Esophagus squamous epithelium (tissue), 5 donors: Measurements from ENCODE around the gene ARHGAP25. TPM values are rescaled to one million over a fixed set of nuclear protein-coding genes. Genes with fewer than 3 reads are reported as not detected.
A peak's percentile ranks its signal among the peaks of the same experiment; 100 is the strongest.

Source experiments
- DNase-seq: peaks from one replicate; lab custom pipeline; 2025; lab: John Stamatoyannopoulos, UW
- H3K27ac ChIP-seq, 4 donors: fragments of 200-600 bp; sonication (generic); one replicate each; pipeline ENCODE4 v1.5.1; 2016 to 2019; ENCODE audit warnings: mild to moderate bottlenecking in 1 of 4
- H3K27me3 ChIP-seq, 4 donors: fragments of 200-600 bp; sonication (generic); 1 replicate in 3 of 4; 2 replicates in 1 of 4; pipeline versions ENCODE4 v1.5.1 to v1.6.0; 2017 to 2021; ENCODE audit warnings: antibody characterized with exemption in 1 of 4
- H3K36me3 ChIP-seq, 3 donors: fragments of 200-600 bp; sonication (generic); one replicate each; pipeline ENCODE4 v1.5.1; 2016 to 2019
- H3K4me1 ChIP-seq, 3 donors: fragments of 200-600 bp; sonication (generic); one replicate each; pipeline ENCODE4 v1.5.1; 2017 to 2019
- H3K4me3 ChIP-seq, 4 donors: fragments of 200-600 bp; sonication (generic); 1 replicate in 3 of 4; 2 replicates in 1 of 4; pipeline ENCODE4 v1.5.1; 2016 to 2019; ENCODE audit warnings: mild to moderate bottlenecking in 2 of 4, moderate library complexity in 1 of 4
- H3K9me3 ChIP-seq, 3 donors: fragments of 200-600 bp; sonication (generic); one replicate each; pipeline ENCODE4 v1.5.1; 2016 to 2019
- CTCF ChIP-seq, 6 experiments: fragments of 450-650 bp in 4 of 6; fragments of 200-600 bp in 2 of 6; sonication (generic) in 2 of 6; IDR thresholded peaks; one replicate each; pipeline ENCODE4 v1.5.1; 2016 to 2019; ENCODE audit warnings: antibody characterized with exemption in 6 of 6, mild to moderate bottlenecking in 4 of 6, moderate library complexity in 4 of 6
- POLR2A ChIP-seq, 4 donors: fragments of 450-650 bp; IDR thresholded peaks; one replicate each; pipeline ENCODE4 v1.6.1; 2017; ENCODE audit warnings: antibody characterized with exemption in 4 of 4, mild to moderate bottlenecking in 4 of 4, moderate library complexity in 3 of 4
- WGBS, 2 donors: methylation state at CpG; one replicate each; pipeline ENCODE4 v1.1.5; 2018; 5-methylcytosine and 5-hydroxymethylcytosine counted together
- intact Hi-C: fragments of 100-400 bp; cut with DNase I; formaldehyde crosslinking; loops from one replicate; pipeline ENCODE4 v1.15.0; 2022
- total RNA-seq, 4 donors: library from RNA; depleted of rRNA; stranded (reverse); fragments of >200 nt; gene quantifications; one replicate each; pipeline ENCODE4 v1.1.0, GENCODE V29; 2016
- donor health status: DM: yes; HTN: yes; CAD: no.

ARHGAP25 gene
- total RNA-seq, 4 donors from 2014 or later: 3.2 to 9.0 (median 5.5) TPM

GRCh38 chr2:68710336-68710735 lies 24.3 kb upstream of the ARHGAP25 start:
- DNase-seq: no peak
- 89 to 100% methylated on average over 1 of the region's 1 CpG for WGBS, 2 donors
- intact Hi-C loops: loop anchor here (10.0 kb wide), 1 partner anchor 226 kb away; no protein-coding TSS in a partner anchor

GRCh38 chr2:68710756-68711155 lies 23.9 kb upstream of the ARHGAP25 start:
- Histone ChIP-seq H3K4me1 (peaks cover 0 to 26% (median 8%) of the 10 kb centered on the region in 3 donors), H3K27ac (no peak overlapping the region), H3K36me3 (no peaks in the 10 kb centered on the region), H3K27me3 (no peaks in the 10 kb centered on the region), H3K4me3 (no peak overlapping the region), H3K9me3 (no peaks in the 10 kb centered on the region)
- 85 to 91% methylated on average over 1 of the region's 1 CpG for WGBS, 2 donors
- intact Hi-C loops: loop anchor here (10.0 kb wide), 1 partner anchor 226 kb away; no protein-coding TSS in a partner anchor
- TF ChIP-seq POLR2A (IDR thresholded peaks at IDR 0.05) (no peak), CTCF (IDR thresholded peaks at IDR 0.05) (no peak)
- no peak for DNase-seq

More at GRCh38 chr2:68710336-68710735, 24.3 kb upstream of the ARHGAP25 start:
- no peak overlapping the region for H3K27ac ChIP-seq
- TF ChIP-seq POLR2A (IDR thresholded peaks at IDR 0.05): no peak
- TF ChIP-seq CTCF (IDR thresholded peaks at IDR 0.05): no peak
- H3K9me3 ChIP-seq: no peaks in the 10 kb centered on the region
- H3K27me3 ChIP-seq: no peaks in the 10 kb centered on the region
- H3K4me3 ChIP-seq: no peak overlapping the region
- no peaks in the 10 kb centered on the region for H3K36me3 ChIP-seq
- H3K4me1 ChIP-seq: peaks cover 0 to 25% (median 8%) of the 10 kb centered on the region in 3 donors

- no peak overlapping the region for H3K4me3 ChIP-seq
- peaks cover 0 to 10% (median 8%) of the 10 kb centered on the region in 3 donors for H3K4me1 ChIP-seq
- H3K9me3 ChIP-seq: no peaks in the 10 kb centered on the region
- no peaks in the 10 kb centered on the region for H3K36me3 ChIP-seq
- intact Hi-C loops: loop anchor here (10.0 kb wide), 1 partner anchor 230 kb away; no protein-coding TSS in a partner anchor
- TF ChIP-seq CTCF (IDR thresholded peaks at IDR 0.05) (peak in 1 of 6 experiments; percentile 10), POLR2A (IDR thresholded peaks at IDR 0.05) (no peak)
- DNase-seq: peak; percentile 35
- H3K27ac ChIP-seq: peak overlapping the region in 3 of 4 donors; percentile 2 to 76 (median 42)
- H3K27me3 ChIP-seq: no peaks in the 10 kb centered on the region
- WGBS, 2 donors: 23 to 42% methylated on average over 3 of the region's 3 CpGs
Observed at GRCh38 chr2:68714866-68715265, 19.7 kb upstream of the ARHGAP25 start.

GRCh38 chr2:68715353-68716041 lies 19.1 kb upstream of the ARHGAP25 start:
- DNase-seq: no peak
- Histone ChIP-seq H3K36me3 (no peaks in the 10 kb centered on the region), H3K27ac (peak overlapping the region in 3 of 4 donors; percentile 2 to 76 (median 42)), H3K27me3 (no peaks in the 10 kb centered on the region), H3K9me3 (no peaks in the 10 kb centered on the region), H3K4me3 (no peak overlapping the region), H3K4me1 (peaks cover 0 to 10% (median 8%) of the 10 kb centered on the region in 3 donors)
- WGBS, 2 donors: 53 to 58% methylated on average over 8 to 12 of the region's 13 CpGs
- peak; percentile 21 to 65 (median 58) for TF ChIP-seq CTCF (IDR thresholded peaks at IDR 0.05)
- no peak for TF ChIP-seq POLR2A (IDR thresholded peaks at IDR 0.05)
- intact Hi-C loops: loop anchor here (10.0 kb wide), 1 partner anchor 231 kb away; no protein-coding TSS in a partner anchor
